ENCODE data around the gene RUNX2. TPM values are rescaled to one million over a fixed set of nuclear protein-coding genes. Genes with fewer than 3 reads are reported as not detected.

The RUNX2 gene
- total and polyA plus RNA-seq, 8 donors = 0.09 to 3.8 (median 0.35) TPM

GRCh38 chr6:45297320-45297719 is 30.8 kb upstream of the RUNX2 start:
- H3K27ac ChIP-seq = no peak overlapping the region
- H3K4me1 ChIP-seq = no peaks in the 10 kb centered on the region
- intact Hi-C loops (cut with DNase I) = no loop called here
- no peak for FAIRE-seq
- DNase-seq = no peak
- ATAC-seq = no peak
- H3K4me3 ChIP-seq = no peak overlapping the region
- TF ChIP-seq CTCF (IDR thresholded peaks at IDR 0.05) = no peak
- no peaks in the 10 kb centered on the region for H3K36me3 ChIP-seq
- H3K9me3 ChIP-seq = no peaks in the 10 kb centered on the region
- H3K27me3 ChIP-seq = no peaks in the 10 kb centered on the region

- Histone ChIP-seq H3K9me3 (no peaks in the 10 kb centered on the region), H3K27me3 (no peaks in the 10 kb centered on the region), H3K36me3 (no peaks in the 10 kb centered on the region), H3K4me1 (no peaks in the 10 kb centered on the region), H3K27ac (no peak overlapping the region), H3K4me3 (no peak overlapping the region)
- WGBS, 2 donors = 94 to 99% methylated on average over 3 of the region's 3 CpGs
- FAIRE-seq (no peak), DNase-seq (no peak), ATAC-seq (no peak)
- intact Hi-C loops (cut with DNase I) = no loop called here
- TF ChIP-seq CTCF (IDR thresholded peaks at IDR 0.05) = no peak
Observed at GRCh38 chr6:45299096-45299581, 29.0 kb upstream of the RUNX2 start.

- no peak for TF ChIP-seq CTCF (IDR thresholded peaks at IDR 0.05)
- no peak overlapping the region for H3K27ac ChIP-seq
- H3K36me3 ChIP-seq = no peaks in the 10 kb centered on the region
- intact Hi-C loops (cut with DNase I) = no loop called here
- H3K9me3 ChIP-seq = no peaks in the 10 kb centered on the region
- DNase-seq = no peak
- H3K4me3 ChIP-seq = no peak overlapping the region
- no peaks in the 10 kb centered on the region for H3K4me1 ChIP-seq
- 94 to 97% methylated on average over 1 of the region's 1 CpG for WGBS, 2 donors
- no peak for ATAC-seq
- H3K27me3 ChIP-seq = no peaks in the 10 kb centered on the region
- FAIRE-seq = no peak
Observed at GRCh38 chr6:45300736-45301135, 27.4 kb upstream of the RUNX2 start.

- 65 to 66% methylated on average over 3 of the region's 3 CpGs for WGBS, 2 donors
- no peak for FAIRE-seq
Observed at GRCh38 chr6:45301348-45302142, 26.6 kb upstream of the RUNX2 start.

More at GRCh38 chr6:45301348-45302142, 26.6 kb upstream of the RUNX2 start:
- H3K4me1 ChIP-seq = no peaks in the 10 kb centered on the region
- H3K36me3 ChIP-seq = no peaks in the 10 kb centered on the region
- intact Hi-C loops (cut with DNase I) = no loop called here
- H3K27ac ChIP-seq = no peak overlapping the region
- DNase-seq (no peak), ATAC-seq (no peak)
- H3K9me3 ChIP-seq = no peaks in the 10 kb centered on the region
- no peak for TF ChIP-seq CTCF (IDR thresholded peaks at IDR 0.05)
- no peaks in the 10 kb centered on the region for H3K27me3 ChIP-seq
- no peak overlapping the region for H3K4me3 ChIP-seq

Measured in pancreas (tissue), 10 donors.